Mesodermal cell (in vitro differentiated cells): Measurements from ENCODE around the gene DPF3.
A peak's percentile ranks its signal among the peaks of the same experiment; 100 is the strongest.

Experiments used
- H3K27ac ChIP-seq: 2 replicates; pipeline ENCODE4 v1.7.0; 2013; ENCODE audit warnings: mild to moderate bottlenecking, low read depth, low read length, moderate library complexity; ENCODE audit not compliant: severe bottlenecking
- H3K36me3 ChIP-seq: 2 replicates; pipeline ENCODE4 v1.7.1; 2013; ENCODE audit warnings: mild to moderate bottlenecking, low read length, moderate library complexity; ENCODE audit not compliant: control insufficient read depth, insufficient read depth
- H3K4me1 ChIP-seq: one replicate; pipeline ENCODE4 v1.7.1; 2013; ENCODE audit warnings: mild to moderate bottlenecking, low read length; ENCODE audit not compliant: insufficient read depth, control insufficient read depth, poor library complexity, severe bottlenecking
- H3K4me3 ChIP-seq: 2 replicates; pipeline ENCODE4 v1.7.0; 2013; ENCODE audit warnings: low read length, control low read depth, mild to moderate bottlenecking; ENCODE audit not compliant: insufficient read depth, poor library complexity, severe bottlenecking; ENCODE audit errors: extremely low read depth
- H3K9me3 ChIP-seq: 2 replicates; pipeline ENCODE4 v1.7.1; 2013; ENCODE audit warnings: mild to moderate bottlenecking, low read length, moderate library complexity; ENCODE audit not compliant: control insufficient read depth
- WGBS, 2 experiments: methylation state at CpG; one replicate each; pipeline ENCODE4 v1.1.5; 2013; ENCODE audit warnings: missing lambda C conversion rate in 2 of 2; ENCODE audit not compliant: insufficient coverage in 2 of 2; 5-methylcytosine and 5-hydroxymethylcytosine counted together

DPF3 gene

DNA sequence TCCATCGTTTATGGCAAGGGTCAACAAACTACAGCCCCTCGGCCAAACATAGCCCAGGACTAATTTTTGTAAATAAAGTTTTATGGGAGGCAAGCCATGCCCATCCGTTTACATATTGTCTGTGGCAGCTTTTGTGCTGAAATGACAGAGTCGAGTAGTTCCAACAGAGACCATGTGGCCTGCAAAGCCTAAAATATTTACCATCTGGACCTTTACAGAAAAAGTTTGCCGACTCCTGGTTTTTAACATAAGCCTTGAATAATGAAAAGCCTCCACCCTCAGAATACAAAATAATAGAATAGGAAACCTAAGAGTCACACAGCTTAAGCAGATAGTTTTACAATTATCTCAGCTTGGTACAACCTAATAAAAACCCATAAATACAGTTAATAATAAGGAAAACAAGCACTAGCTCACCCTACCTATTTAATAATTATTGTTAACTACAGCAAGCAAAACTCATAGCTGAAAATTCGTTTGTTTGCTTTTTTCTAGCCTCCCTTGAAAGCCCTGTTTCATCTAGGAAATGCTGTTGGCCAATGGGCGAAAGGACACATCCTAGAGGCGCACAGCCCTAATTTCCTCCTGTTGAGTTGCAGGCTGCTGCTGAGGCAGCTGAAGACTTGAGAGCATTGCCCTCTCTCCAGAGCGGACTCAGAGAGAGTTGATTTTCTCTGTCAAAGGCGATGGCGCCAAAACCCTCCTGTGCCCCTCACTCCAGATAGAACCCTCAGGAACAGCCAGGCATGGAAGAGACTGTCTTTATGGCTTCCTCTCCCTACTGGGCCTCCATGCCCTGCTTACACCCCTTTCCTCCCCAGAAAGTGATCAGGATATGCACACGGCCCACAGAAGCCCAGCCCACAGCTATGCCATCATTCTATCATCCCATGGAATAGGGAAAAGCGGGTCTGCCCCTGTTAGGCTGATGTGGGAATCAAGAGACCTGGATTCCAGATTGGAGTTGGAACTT is 107.2 kb downstream of the DPF3 start:
- 84 to 90% methylated on average over 7 to 12 of the region's 13 CpGs for WGBS, 2 experiments
- Histone ChIP-seq H3K27ac (no peak overlapping the region), H3K4me3 (no peak overlapping the region), H3K9me3 (no peaks in the 10 kb centered on the region), H3K36me3 (no peaks in the 10 kb centered on the region), H3K4me1 (peaks cover 24% of the 10 kb centered on the region)

DNA sequence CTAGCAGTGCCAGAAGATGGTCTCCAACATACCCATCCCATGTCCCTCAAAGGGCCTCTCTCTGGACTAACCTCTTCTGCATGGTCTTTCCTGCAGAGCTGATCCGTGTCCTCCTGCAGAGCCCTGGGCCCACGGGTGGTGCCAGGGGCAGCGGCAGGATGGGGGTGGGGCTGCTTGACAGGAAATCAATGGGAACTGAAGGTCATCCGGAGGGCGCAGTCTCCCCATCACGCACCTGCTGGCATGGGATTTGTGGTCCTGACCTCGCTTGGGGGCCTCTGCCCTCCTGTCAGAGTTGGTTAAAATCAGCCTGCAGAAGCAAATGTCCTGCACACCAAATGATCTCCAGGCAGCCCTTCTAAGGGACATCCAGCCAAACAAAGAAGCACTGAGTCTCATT is 110.2 kb downstream of the DPF3 start:
- 91 to 94% methylated on average over 7 of the region's 7 CpGs for WGBS, 2 experiments
- H3K9me3 ChIP-seq, result peaks cover 2% of the 10 kb centered on the region
- H3K36me3 ChIP-seq, result no peaks in the 10 kb centered on the region
- no peak overlapping the region for H3K4me3 ChIP-seq
- peaks cover 27% of the 10 kb centered on the region for H3K4me1 ChIP-seq
- no peak overlapping the region for H3K27ac ChIP-seq

DNA sequence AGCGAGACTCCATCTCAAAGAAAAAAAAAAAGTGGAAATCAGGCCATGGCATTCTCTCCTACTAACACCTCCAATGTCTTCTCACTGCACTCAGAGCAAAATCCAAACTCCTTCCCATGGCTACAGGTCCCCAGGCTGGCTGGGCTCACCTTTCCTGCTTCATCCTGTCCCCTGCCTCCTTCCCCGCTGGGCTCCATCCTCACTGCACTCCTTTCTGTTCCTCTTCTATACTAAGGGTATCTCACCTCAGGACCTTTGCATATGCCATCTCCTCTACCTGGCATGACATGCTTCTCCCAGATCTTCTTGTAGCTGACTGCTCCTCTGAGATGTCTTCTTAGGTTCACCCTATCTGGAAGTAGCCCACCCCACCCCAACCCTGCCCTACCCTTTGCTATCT is 111.1 kb downstream of the DPF3 start:
- WGBS, 2 experiments, result 88 to 100% methylated on average over 1 of the region's 2 CpGs
- H3K27ac ChIP-seq, result no peak overlapping the region
- H3K4me1 ChIP-seq, result peaks cover 22% of the 10 kb centered on the region
- H3K9me3 ChIP-seq, result peaks cover 5% of the 10 kb centered on the region
- no peak overlapping the region for H3K4me3 ChIP-seq
- H3K36me3 ChIP-seq, result no peaks in the 10 kb centered on the region

DNA sequence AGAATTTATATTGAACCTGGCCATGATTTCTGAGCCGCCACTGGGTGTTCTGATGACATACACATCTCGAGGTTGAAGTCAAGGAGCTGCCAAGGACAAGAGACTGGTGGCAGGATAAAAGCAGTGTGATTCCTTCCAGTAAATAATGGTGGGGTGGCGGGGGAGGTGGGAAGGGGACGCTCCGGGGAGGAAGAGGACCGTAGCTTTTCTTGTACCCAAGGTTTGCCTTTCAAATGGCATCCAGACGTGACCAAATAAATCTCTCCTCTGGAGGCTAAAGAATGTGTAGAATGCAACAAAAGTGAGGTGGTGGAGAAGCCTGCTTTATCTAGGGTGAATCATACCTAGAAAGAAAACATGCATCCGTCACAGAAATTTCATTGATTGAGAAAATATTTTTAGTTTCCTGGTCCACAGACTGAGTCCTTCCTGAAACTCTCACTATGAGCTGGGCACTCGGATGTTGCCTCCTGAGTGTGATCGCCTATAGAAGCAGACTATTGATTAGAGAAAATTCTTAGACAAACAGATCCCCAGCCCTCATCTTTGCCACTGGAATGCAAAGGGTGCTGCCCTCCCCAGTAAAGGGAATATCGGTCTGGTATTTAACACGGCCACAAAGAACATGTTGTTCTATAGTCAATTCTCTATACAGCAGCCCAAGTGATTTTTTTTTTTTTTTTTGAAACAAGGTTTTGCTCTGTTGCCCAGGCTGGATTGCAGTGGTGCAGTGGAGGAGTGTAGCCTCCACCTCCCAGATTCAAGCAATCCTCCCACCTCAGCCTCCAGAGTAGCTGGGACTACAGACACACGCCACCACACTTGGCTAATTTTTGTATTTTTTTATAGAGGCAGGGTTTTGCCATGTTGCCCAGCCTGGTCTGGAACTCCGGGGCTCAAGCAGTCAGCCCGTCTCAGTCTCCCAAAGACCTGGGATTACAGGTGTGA is 112.1 kb downstream of the DPF3 start:
- WGBS, 2 experiments, result 77 to 89% methylated on average over 5 to 6 of the region's 15 CpGs
- no peaks in the 10 kb centered on the region for H3K36me3 ChIP-seq
- H3K27ac ChIP-seq, result peak overlapping the region; percentile 77
- peaks cover 22% of the 10 kb centered on the region for H3K4me1 ChIP-seq
- peaks cover 5% of the 10 kb centered on the region for H3K9me3 ChIP-seq
- no peak overlapping the region for H3K4me3 ChIP-seq

DNA sequence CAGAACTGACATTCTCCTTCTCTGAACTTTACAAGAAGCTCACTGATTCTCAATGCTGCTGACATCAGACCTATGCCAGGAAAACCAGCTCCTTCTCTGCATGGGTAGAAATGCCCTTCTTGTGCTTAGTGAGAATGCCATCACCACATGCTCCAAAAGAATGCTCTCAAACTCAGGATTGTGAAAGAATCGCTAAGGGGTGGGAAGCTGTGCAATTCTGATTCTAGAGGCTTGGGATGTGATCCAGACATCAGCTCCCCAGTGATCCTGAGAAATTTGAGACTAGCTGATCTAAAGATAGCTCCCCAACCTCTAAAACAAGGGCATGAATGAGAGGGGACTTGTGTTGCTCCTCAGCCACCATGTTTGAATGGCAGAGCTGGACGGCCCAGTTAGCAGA is 113.2 kb downstream of the DPF3 start:
- Histone ChIP-seq H3K4me3 (no peak overlapping the region), H3K4me1 (peaks cover 22% of the 10 kb centered on the region), H3K36me3 (no peaks in the 10 kb centered on the region), H3K9me3 (peaks cover 5% of the 10 kb centered on the region), H3K27ac (no peak overlapping the region)
- 92% methylated on average over 2 of the region's 2 CpGs; no CpG with 5 or more reads in 1 of the 2 experiments for WGBS, 2 experiments

DNA sequence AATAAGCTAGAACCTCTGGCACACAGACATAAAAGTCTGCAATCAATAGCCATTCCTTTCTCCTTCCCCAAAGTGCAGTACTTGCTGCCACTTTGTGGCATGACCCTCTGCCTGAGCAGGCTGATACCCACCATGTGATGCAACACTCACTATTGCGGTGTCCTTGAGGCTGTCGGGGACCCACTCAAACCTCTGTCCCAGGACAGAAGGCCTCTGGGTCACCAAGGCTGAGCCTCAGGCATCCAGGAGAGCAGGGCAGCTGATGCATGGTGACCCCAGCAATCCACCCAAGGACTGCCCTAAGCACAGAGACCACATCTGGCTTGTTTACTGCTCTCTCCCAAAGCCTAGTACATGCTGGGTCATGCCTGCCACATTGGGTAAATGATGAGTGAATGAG is 114.2 kb downstream of the DPF3 start:
- H3K36me3 ChIP-seq, result no peaks in the 10 kb centered on the region
- no peak overlapping the region for H3K4me3 ChIP-seq
- H3K27ac ChIP-seq, result no peak overlapping the region
- peaks cover 22% of the 10 kb centered on the region for H3K4me1 ChIP-seq
- H3K9me3 ChIP-seq, result peaks cover 5% of the 10 kb centered on the region
- 91 to 95% methylated on average over 2 of the region's 2 CpGs for WGBS, 2 experiments

DNA sequence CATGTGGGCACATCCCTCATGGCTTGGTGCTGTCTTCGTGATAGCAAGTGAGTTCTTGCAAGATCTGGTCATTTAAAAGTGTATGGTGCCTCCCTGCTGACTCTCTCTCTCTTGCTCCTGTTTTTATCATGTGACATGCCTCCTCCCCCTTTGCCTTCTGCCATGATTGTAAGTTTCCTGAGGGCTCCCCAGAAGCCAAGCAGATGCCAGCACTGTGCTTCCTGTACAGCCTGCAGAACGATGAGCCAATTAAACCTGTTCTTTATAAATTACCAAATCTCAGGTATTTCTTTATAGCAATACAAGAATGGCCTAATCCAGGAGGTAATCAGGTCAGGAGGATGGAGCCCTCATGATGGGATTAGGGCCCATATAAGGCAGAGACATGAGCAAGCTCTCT is 116.3 kb downstream of the DPF3 start:
- no peaks in the 10 kb centered on the region for H3K36me3 ChIP-seq
- no peak overlapping the region for H3K27ac ChIP-seq
- peaks cover 22% of the 10 kb centered on the region for H3K4me1 ChIP-seq
- peaks cover 5% of the 10 kb centered on the region for H3K9me3 ChIP-seq
- H3K4me3 ChIP-seq, result no peak overlapping the region
- 100% methylated on average over 1 of the region's 2 CpGs; no CpG with 5 or more reads in 1 of the 2 experiments for WGBS, 2 experiments

DNA sequence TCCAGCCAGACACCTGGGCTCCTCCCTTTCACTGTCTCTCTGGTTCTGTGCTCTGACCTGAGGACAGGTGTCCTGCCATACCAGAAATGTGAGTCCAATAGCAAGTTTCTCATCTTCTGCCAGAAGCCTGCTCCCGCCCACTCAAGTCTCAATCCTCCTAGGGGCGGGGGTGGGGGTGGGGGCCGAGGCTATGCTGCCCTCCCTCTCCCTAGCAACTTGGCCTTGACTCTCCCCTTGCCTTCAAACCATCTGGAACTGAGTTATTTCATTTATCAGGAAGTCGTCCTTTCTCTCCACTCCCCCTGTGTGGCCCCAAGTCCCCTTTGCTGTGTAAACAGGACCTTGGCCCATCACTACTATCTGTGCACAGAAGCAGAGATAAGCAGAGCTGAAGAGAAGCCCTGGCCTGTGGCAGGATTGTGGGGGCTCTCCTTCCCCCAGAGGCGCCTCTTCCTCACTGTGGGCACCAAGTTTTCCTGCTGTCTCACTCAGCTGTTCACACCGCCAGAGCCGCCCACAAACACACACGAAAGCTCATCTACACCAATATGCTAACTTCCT is 117.1 kb downstream of the DPF3 start:
- H3K36me3 ChIP-seq, result no peaks in the 10 kb centered on the region
- peaks cover 5% of the 10 kb centered on the region for H3K9me3 ChIP-seq
- no peak overlapping the region for H3K4me3 ChIP-seq
- WGBS, 2 experiments, result 80 to 95% methylated on average over 4 to 6 of the region's 8 CpGs
- H3K4me1 ChIP-seq, result peaks cover 15% of the 10 kb centered on the region
- no peak overlapping the region for H3K27ac ChIP-seq

DNA sequence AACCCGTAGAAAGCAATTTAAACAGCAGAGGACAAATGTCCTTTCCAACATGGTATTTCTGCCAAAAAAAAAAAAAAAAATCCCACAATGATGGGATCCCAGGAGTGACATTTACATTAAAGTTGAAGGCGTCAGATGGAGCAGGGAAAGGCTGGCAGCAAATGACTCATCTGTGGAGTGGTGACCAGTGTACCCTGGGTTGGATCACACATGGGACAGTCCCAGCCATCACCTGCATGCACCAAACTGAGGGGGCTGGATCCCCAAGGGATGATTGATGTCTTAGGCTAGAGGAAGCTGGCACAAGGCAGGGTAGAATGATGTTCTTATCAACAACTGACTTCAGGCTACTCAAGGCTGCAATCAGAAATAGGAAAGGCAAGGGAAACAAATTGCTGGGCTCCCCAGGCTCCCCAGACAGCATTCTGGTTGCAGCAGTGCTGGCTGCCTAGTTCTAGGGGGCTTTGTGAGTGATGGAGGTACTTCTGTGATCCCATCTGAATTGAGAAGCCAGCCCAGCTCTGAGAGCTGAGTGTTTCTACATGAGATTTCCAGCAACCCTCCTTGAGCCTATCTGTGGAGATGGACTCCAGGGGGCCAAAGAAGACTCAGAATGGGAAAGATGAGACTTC is 117.9 kb downstream of the DPF3 start:
- Histone ChIP-seq H3K4me3 (no peak overlapping the region), H3K27ac (no peak overlapping the region), H3K9me3 (peaks cover 5% of the 10 kb centered on the region), H3K36me3 (no peaks in the 10 kb centered on the region), H3K4me1 (peaks cover 8% of the 10 kb centered on the region)
- WGBS, 2 experiments, result 75% methylated on average over 2 of the region's 2 CpGs; no CpG with 5 or more reads in 1 of the 2 experiments
